HFFc6 (cell line): ENCODE data around the gene LFNG. TPM values are rescaled to one million over a fixed set of nuclear protein-coding genes. Genes with fewer than 3 reads are reported as not detected.

Experiments
- DNase-seq: peaks from one replicate; pipeline ENCODE4 v3.0.0-alpha.2; 2018
- H3K27ac Mint-ChIP-seq: 2 replicates; pipeline ENCODE4 v1.8.0; 2020; ENCODE audit warnings: mild to moderate bottlenecking, mixed read lengths
- H3K27me3 Mint-ChIP-seq: 2 replicates; pipeline ENCODE4 v1.8.0; 2021; ENCODE audit warnings: mild to moderate bottlenecking, moderate library complexity, mixed read lengths; ENCODE audit not compliant: insufficient read depth
- H3K36me3 Mint-ChIP-seq: 2 replicates; pipeline ENCODE4 v1.8.0; 2021; ENCODE audit warnings: low read depth, mixed read lengths
- H3K4me1 Mint-ChIP-seq: 2 replicates; pipeline ENCODE4 v1.8.0; 2020; ENCODE audit warnings: low read depth, mixed read lengths
- H3K4me3 Mint-ChIP-seq: 2 replicates; pipeline ENCODE4 v1.8.0; 2020; ENCODE audit warnings: mild to moderate bottlenecking, moderate library complexity, mixed read lengths
- H3K9me3 Mint-ChIP-seq: 2 replicates; pipeline ENCODE4 v1.8.0; 2020; ENCODE audit warnings: mild to moderate bottlenecking, mixed read lengths
- total RNA-seq, 6 experiments: library from RNA; stranded (reverse); fragmentation: NEBNext Ultra II Directional; extraction: Animal tissue kit (Norgen Biotek cat#: 25700); gene quantifications; 2 replicates in 1 of 6; 3 replicates in 5 of 6; pipeline ENCODE4 v1.2.3, GENCODE V29; 2021
- TF ChIP-seq, protein P1 (sequence below): fragments of 200-600 bp; sonication (generic); IDR thresholded peaks from 2 replicates; pipeline ENCODE4 v1.5.0; 2021; ENCODE audit warnings: antibody characterized with exemption, mild to moderate bottlenecking

The LFNG gene
- total RNA-seq, 6 experiments from 2014 or later = 8.6 to 11.7 (median 9.6) TPM

- Mint-ChIP-seq H3K36me3 (no peaks in the 10 kb centered on the region), H3K27me3 (peaks cover 7% of the 10 kb centered on the region), H3K4me1 (peaks cover 12% of the 10 kb centered on the region), H3K27ac (no peak overlapping the region), H3K9me3 (0 out of 2 replicates have a peak, but pooled peaks cover 2% of the 10 kb centered on the region), H3K4me3 (no peak overlapping the region)
- DNase-seq = no peak
- TF ChIP-seq, protein P1, sequence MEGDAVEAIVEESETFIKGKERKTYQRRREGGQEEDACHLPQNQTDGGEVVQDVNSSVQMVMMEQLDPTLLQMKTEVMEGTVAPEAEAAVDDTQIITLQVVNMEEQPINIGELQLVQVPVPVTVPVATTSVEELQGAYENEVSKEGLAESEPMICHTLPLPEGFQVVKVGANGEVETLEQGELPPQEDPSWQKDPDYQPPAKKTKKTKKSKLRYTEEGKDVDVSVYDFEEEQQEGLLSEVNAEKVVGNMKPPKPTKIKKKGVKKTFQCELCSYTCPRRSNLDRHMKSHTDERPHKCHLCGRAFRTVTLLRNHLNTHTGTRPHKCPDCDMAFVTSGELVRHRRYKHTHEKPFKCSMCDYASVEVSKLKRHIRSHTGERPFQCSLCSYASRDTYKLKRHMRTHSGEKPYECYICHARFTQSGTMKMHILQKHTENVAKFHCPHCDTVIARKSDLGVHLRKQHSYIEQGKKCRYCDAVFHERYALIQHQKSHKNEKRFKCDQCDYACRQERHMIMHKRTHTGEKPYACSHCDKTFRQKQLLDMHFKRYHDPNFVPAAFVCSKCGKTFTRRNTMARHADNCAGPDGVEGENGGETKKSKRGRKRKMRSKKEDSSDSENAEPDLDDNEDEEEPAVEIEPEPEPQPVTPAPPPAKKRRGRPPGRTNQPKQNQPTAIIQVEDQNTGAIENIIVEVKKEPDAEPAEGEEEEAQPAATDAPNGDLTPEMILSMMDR = no peak
Observed at GRCh38 chr7:2497065-2497464, 22.5 kb upstream of the LFNG start.

DNA sequence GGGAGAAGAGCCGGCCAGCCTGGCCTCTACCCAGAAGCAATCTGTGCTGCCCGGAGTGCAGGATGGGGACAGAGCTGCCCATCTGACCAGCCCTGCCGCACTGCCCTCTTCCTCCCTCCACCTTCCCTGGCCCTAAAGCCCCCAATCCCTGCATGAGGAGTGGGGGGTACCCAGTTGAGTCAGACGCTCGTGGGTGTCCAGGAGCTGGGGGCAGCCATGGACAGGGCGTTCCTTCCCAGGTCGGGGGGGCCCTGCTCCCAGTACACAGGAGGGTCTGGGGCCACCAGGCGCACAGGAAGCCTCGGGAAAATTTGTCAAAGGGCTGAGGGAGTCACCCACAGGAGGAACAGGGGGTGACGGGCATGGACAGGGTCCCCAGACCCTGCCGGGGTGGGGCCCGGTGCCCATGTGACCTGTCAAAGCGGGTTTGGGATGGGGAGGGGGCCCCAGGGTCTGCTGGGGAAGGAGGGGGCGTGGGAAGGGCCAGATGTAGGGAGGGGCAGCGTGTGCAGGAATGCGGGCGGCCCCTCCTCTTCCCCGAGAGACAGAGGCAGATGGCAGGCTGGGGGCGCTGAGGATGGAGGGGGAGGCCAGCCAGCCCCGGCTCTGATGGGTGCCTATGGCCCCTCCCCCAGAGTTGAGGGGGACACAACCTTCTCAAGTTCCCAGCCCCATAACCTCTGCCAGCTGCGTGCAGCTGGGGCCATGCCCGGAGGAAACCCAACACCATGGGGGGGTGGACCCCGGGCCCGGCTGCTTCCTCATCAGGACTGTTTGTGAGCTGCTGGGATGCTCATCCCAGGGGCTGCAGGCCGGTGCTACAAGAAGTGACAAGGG is 21.9 kb upstream of the LFNG start:
- H3K36me3 Mint-ChIP-seq = no peaks in the 10 kb centered on the region

DNA sequence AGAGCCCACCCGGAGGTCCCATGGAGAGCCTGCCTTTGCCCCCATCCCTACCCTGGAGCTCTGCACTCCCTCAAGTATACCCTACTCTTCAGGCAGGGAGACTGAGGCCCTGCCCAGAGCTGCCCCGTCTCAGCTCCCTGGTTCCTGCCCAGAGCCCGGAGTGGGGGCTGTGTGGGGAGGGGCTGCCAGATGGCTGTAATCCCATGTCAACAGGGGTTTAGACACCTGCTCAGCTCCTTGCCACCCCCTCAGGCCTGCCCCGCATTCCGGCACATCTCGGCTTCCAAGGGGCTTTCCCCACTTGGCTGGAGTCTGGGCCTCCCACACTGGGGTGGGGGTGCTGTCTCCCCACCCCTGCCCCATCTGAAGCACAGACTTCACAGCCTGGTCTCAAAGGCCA is 20.9 kb upstream of the LFNG start:
- Mint-ChIP-seq H3K27ac (no peak overlapping the region), H3K27me3 (peaks cover 7% of the 10 kb centered on the region; the same call in 1 of the 2 replicates), H3K4me3 (no peak overlapping the region), H3K4me1 (peaks cover under 1% of the 10 kb centered on the region), H3K36me3 (no peaks in the 10 kb centered on the region), H3K9me3 (no peaks in the 10 kb centered on the region)
- DNase-seq = no peak
- TF ChIP-seq, protein P1 = no peak

More for the DNA sequence above, 21.9 kb upstream of the LFNG start:
- Mint-ChIP-seq H3K27ac (no peak overlapping the region), H3K4me1 (peaks cover 11% of the 10 kb centered on the region), H3K27me3 (peaks cover 7% of the 10 kb centered on the region), H3K9me3 (no peaks in the 10 kb centered on the region), H3K4me3 (no peak overlapping the region)
- TF ChIP-seq, protein P1 = no peak
- DNase-seq = no peak

GRCh38 chr7:2499181-2499580 is 20.4 kb upstream of the LFNG start:
- H3K27me3 Mint-ChIP-seq = peaks cover 7% of the 10 kb centered on the region; the same call in 1 of the 2 replicates
- TF ChIP-seq, protein P1 = no peak
- no peaks in the 10 kb centered on the region for H3K4me1 Mint-ChIP-seq
- H3K27ac Mint-ChIP-seq = no peak overlapping the region
- no peaks in the 10 kb centered on the region for H3K9me3 Mint-ChIP-seq
- no peak overlapping the region for H3K4me3 Mint-ChIP-seq
- no peaks in the 10 kb centered on the region for H3K36me3 Mint-ChIP-seq
- no peak for DNase-seq

GRCh38 chr7:2499719-2500430 is 19.7 kb upstream of the LFNG start:
- Mint-ChIP-seq H3K9me3 (no peaks in the 10 kb centered on the region), H3K27me3 (peaks cover 7% of the 10 kb centered on the region; the same call in 1 of the 2 replicates), H3K4me1 (no peaks in the 10 kb centered on the region), H3K36me3 (no peaks in the 10 kb centered on the region), H3K4me3 (no peak overlapping the region), H3K27ac (no peak overlapping the region)
- DNase-seq = no peak
- TF ChIP-seq, protein P1 = no peak
